GM23248 (cell line): ENCODE data around the gene DARS1. TPM values are rescaled to one million over a fixed set of nuclear protein-coding genes. Genes with fewer than 3 reads are reported as not detected.

Source experiments
- DNase-seq: peaks from one replicate; pipeline ENCODE4 v3.0.0-alpha.2; 2015
- H2AFZ ChIP-seq: fragments of 200-600 bp; sonication (generic); 2 replicates; pipeline ENCODE4 v1.6.1; 2016; ENCODE audit warnings: antibody characterized with exemption
- H3F3A ChIP-seq: fragments of 200-600 bp; sonication (generic); 2 replicates; pipeline ENCODE4 v1.6.1; 2016; ENCODE audit warnings: mild to moderate bottlenecking, antibody characterized with exemption, mixed run types; ENCODE audit not compliant: insufficient read depth
- H3K27ac ChIP-seq: fragments of 200-600 bp; sonication (generic); 2 replicates; pipeline ENCODE4 v1.5.1; 2016; ENCODE audit warnings: mild to moderate bottlenecking
- H3K27me3 ChIP-seq: fragments of 200-600 bp; sonication (generic); replicated peaks from 2 replicates; pipeline ENCODE4 v1.6.1; 2016; ENCODE audit warnings: mild to moderate bottlenecking; ENCODE audit not compliant: insufficient read depth
- H3K36me3 ChIP-seq: fragments of 200-600 bp; sonication (generic); 2 replicates; pipeline ENCODE4 v1.6.1; 2016; ENCODE audit warnings: low read depth, mild to moderate bottlenecking
- H3K4me1 ChIP-seq: fragments of 200-600 bp; sonication (generic); 2 replicates; pipeline ENCODE4 v1.6.1; 2016; ENCODE audit warnings: mild to moderate bottlenecking; ENCODE audit not compliant: insufficient read depth
- H3K4me2 ChIP-seq: fragments of 200-600 bp; sonication (generic); one replicate; pipeline ENCODE4 v1.6.1; 2016; ENCODE audit warnings: mild to moderate bottlenecking; ENCODE audit not compliant: unreplicated experiment
- H3K4me3 ChIP-seq: fragments of 200-600 bp; sonication (generic); 2 replicates; pipeline ENCODE4 v1.5.1; 2016; ENCODE audit warnings: mild to moderate bottlenecking
- H3K79me2 ChIP-seq: fragments of 200-600 bp; sonication (generic); 2 replicates; pipeline ENCODE4 v1.6.1; 2016; ENCODE audit warnings: mild to moderate bottlenecking; ENCODE audit not compliant: insufficient read depth
- H3K9ac ChIP-seq: fragments of 200-600 bp; sonication (generic); 2 replicates; pipeline ENCODE4 v1.6.1; 2016; ENCODE audit warnings: mild to moderate bottlenecking
- H3K9me2 ChIP-seq: fragments of 200-600 bp; sonication (generic); 2 replicates; pipeline ENCODE4 v1.6.1; 2016; ENCODE audit warnings: mixed run types, mild to moderate bottlenecking, moderate library complexity; ENCODE audit not compliant: insufficient read depth
- H3K9me3 ChIP-seq: fragments of 200-600 bp; sonication (generic); one replicate; pipeline ENCODE4 v1.6.1; 2017; ENCODE audit warnings: low read depth
- H4K20me1 ChIP-seq: fragments of 200-600 bp; sonication (generic); 2 replicates; pipeline ENCODE4 v1.6.0; 2016; ENCODE audit not compliant: insufficient read depth
- EZH2 ChIP-seq: fragments of 200-600 bp; sonication (generic); IDR thresholded peaks from 2 replicates; pipeline ENCODE4 v1.6.1; 2018; ENCODE audit warnings: antibody characterized with exemption, mild to moderate bottlenecking; ENCODE audit not compliant: insufficient read depth, poor library complexity, severe bottlenecking
- EZH2phosphoT487 ChIP-seq: fragments of 200-600 bp; sonication (generic); IDR thresholded peaks from 2 replicates; pipeline ENCODE4 v1.6.1; 2018; ENCODE audit warnings: antibody characterized with exemption, moderate library complexity, mild to moderate bottlenecking, low read depth; ENCODE audit not compliant: insufficient read depth
- WGBS, 2 experiments: methylation state at CpG; one replicate each; pipeline ENCODE4 v1.1.6; 2015 to 2017; ENCODE audit warnings: low lambda C conversion rate in 2 of 2, low coverage in 1 of 2; ENCODE audit errors: missing lambda C conversion rate in 2 of 2; 5-methylcytosine and 5-hydroxymethylcytosine counted together
- in situ Hi-C: fragments of 300-500 bp; cut with MboI; formaldehyde crosslinking; loops from 2 replicates; pipeline ENCODE4 v1.15.0; 2020
- polyA plus RNA-seq: library from polyadenylated mRNA; unstranded; fragments of >200 nt; fragmentation: Nextera tagmentation; extraction: Ambion mirVana; gene quantifications from 2 replicates; pipeline ENCODE4 v1.2.1, GENCODE V29; 2016
- total RNA-seq: library from RNA; depleted of rRNA; stranded (reverse); fragments of >200 nt; shearing (Covaris generic); gene quantifications from 2 replicates; pipeline ENCODE4 v1.2.3, GENCODE V29; 2014

The DARS1 gene
- total and polyA plus RNA-seq, 2 experiments from 2014 or later: 109 to 121 TPM

GRCh38 chr2:136025057-136025973 lies 39.9 kb upstream of the DARS1 start:
- TF ChIP-seq EZH2 (no peak), EZH2phosphoT487 (no peak)
- no peak overlapping the region for H3K4me3 ChIP-seq

GRCh38 chr2:136024616-136025015 lies 39.2 kb upstream of the DARS1 start:
- Histone ChIP-seq H4K20me1 (no peaks in the 10 kb centered on the region), H3K4me3 (no peak overlapping the region), H3K4me2 (no peak overlapping the region), H3K79me2 (no peaks in the 10 kb centered on the region), H3F3A (no peaks in the 10 kb centered on the region), H3K9me3 (no peaks in the 10 kb centered on the region), H3K27me3 (0 out of 2 replicates have a peak, but pooled peaks cover 7% of the 10 kb centered on the region), H3K9me2 (no peaks in the 10 kb centered on the region), H3K27ac (no peak overlapping the region), H3K36me3 (no peaks in the 10 kb centered on the region), H2AFZ (no peak overlapping the region), H3K9ac (no peak overlapping the region), H3K4me1 (no peaks in the 10 kb centered on the region)
- 75 to 83% methylated on average over 3 of the region's 3 CpGs for WGBS, 2 experiments
- no peak for DNase-seq
- in situ Hi-C loops: no loop called here
- TF ChIP-seq EZH2phosphoT487 (no peak), EZH2 (no peak)

More at GRCh38 chr2:136025057-136025973, 39.9 kb upstream of the DARS1 start:
- Histone ChIP-seq H3K4me2 (no peak overlapping the region), H3K4me1 (no peaks in the 10 kb centered on the region), H3K9me2 (no peaks in the 10 kb centered on the region), H3F3A (no peaks in the 10 kb centered on the region), H2AFZ (no peak overlapping the region), H3K36me3 (no peaks in the 10 kb centered on the region), H3K27me3 (0 out of 2 replicates have a peak, but pooled peaks cover 1% of the 10 kb centered on the region), H4K20me1 (no peaks in the 10 kb centered on the region), H3K9ac (no peak overlapping the region), H3K9me3 (no peaks in the 10 kb centered on the region), H3K27ac (no peak overlapping the region), H3K79me2 (no peaks in the 10 kb centered on the region)
- DNase-seq: no peak
- WGBS, 2 experiments: 44 to 45% methylated on average over 43 of the region's 43 CpGs
- in situ Hi-C loops: no loop called here

GRCh38 chr2:136024185-136024584 lies 38.8 kb upstream of the DARS1 start:
- in situ Hi-C loops: no loop called here
- Histone ChIP-seq H3K79me2 (no peaks in the 10 kb centered on the region), H3F3A (no peaks in the 10 kb centered on the region), H3K9me2 (no peaks in the 10 kb centered on the region), H3K27ac (no peak overlapping the region), H3K36me3 (no peaks in the 10 kb centered on the region), H3K4me3 (no peak overlapping the region), H3K4me2 (no peak overlapping the region), H3K27me3 (0 out of 2 replicates have a peak, but pooled peaks cover 7% of the 10 kb centered on the region), H3K4me1 (no peaks in the 10 kb centered on the region), H2AFZ (no peak overlapping the region), H4K20me1 (no peaks in the 10 kb centered on the region), H3K9me3 (no peaks in the 10 kb centered on the region), H3K9ac (no peak overlapping the region)
- 65 to 69% methylated on average over 6 of the region's 6 CpGs for WGBS, 2 experiments
- no peak for TF ChIP-seq EZH2
- no peak for TF ChIP-seq EZH2phosphoT487
- no peak for DNase-seq

GRCh38 chr2:136023416-136023815 lies 38.0 kb upstream of the DARS1 start:
- in situ Hi-C loops: no loop called here
- Histone ChIP-seq H3K9me2 (no peaks in the 10 kb centered on the region), H3K36me3 (no peaks in the 10 kb centered on the region), H3K4me3 (no peak overlapping the region), H3K79me2 (no peaks in the 10 kb centered on the region), H3K27ac (no peak overlapping the region), H3K9me3 (no peaks in the 10 kb centered on the region), H3K27me3 (0 out of 2 replicates have a peak, but pooled peaks cover 7% of the 10 kb centered on the region), H3K4me1 (no peaks in the 10 kb centered on the region), H3F3A (no peaks in the 10 kb centered on the region), H4K20me1 (no peaks in the 10 kb centered on the region), H3K4me2 (no peak overlapping the region), H2AFZ (no peak overlapping the region), H3K9ac (no peak overlapping the region)
- WGBS, 2 experiments: 36% methylated on average over 2 of the region's 2 CpGs
- TF ChIP-seq EZH2: no peak
- DNase-seq: no peak
